Caco-2 (cell line): ENCODE data around the gene GIPC2. TPM values are rescaled to one million over a fixed set of nuclear protein-coding genes. Genes with fewer than 3 reads are reported as not detected.

Experiments used
- BruUV-seq: library from RNA; stranded (reverse); fragments of 400-500 nt; replicated peaks from 2 replicates; lab custom pipeline; 2021; lab: Mats Ljungman, UMichigan
- CTCF ChIA-PET: fragments of 300-600 bp; sonication (Branson Sonifier 250); formaldehyde crosslinking; loops from one replicate; lab custom pipeline; 2022; ENCODE audit warnings: antibody characterized with exemption; lab: Charles Lee
- POLR2A ChIA-PET: fragments of 300-600 bp; sonication (Branson Sonifier 250); formaldehyde crosslinking; loops from one replicate; lab custom pipeline; 2022; ENCODE audit warnings: antibody characterized with exemption; lab: Charles Lee
- DNase-seq, 2 experiments: peaks; one replicate each; pipeline versions ENCODE4 v3.0.0 to v3.0.0-alpha.2; 2020 to 2022
- H3K27me3 ChIP-seq: replicated peaks from 2 replicates; pipeline ENCODE4 v1.6.0; 2011; ENCODE audit warnings: low read length; ENCODE audit not compliant: control insufficient read depth, insufficient read depth
- H3K36me3 ChIP-seq: 2 replicates; pipeline ENCODE4 v1.5.1; 2011; ENCODE audit warnings: low read length; ENCODE audit not compliant: control insufficient read depth, insufficient read depth
- H3K4me1 ChIP-seq: fragments of 250-450 bp; sonication (Bioruptor Pico); 2 replicates; pipeline ENCODE4 v1.5.1; 2020; ENCODE audit warnings: mild to moderate bottlenecking
- H3K4me3 ChIP-seq: 2 replicates; pipeline ENCODE4 v1.5.1; 2011; ENCODE audit warnings: low read depth, mild to moderate bottlenecking, control low read depth, low read length
- H3K9me3 ChIP-seq: fragments of 250-450 bp; sonication (Bioruptor Pico); 2 replicates; pipeline ENCODE4 v1.5.1; 2020; ENCODE audit warnings: mild to moderate bottlenecking, moderate library complexity
- H3K27ac Mint-ChIP-seq: one replicate; pipeline ENCODE4 v1.8.0; 2022; ENCODE audit warnings: mixed read lengths; ENCODE audit not compliant: unreplicated experiment
- H3K27me3 Mint-ChIP-seq: one replicate; pipeline ENCODE4 v1.8.0; 2022; ENCODE audit warnings: mixed read lengths; ENCODE audit not compliant: insufficient read depth, unreplicated experiment
- H3K36me3 Mint-ChIP-seq: one replicate; pipeline ENCODE4 v1.8.0; 2022; ENCODE audit warnings: mild to moderate bottlenecking, mixed read lengths; ENCODE audit not compliant: insufficient read depth, unreplicated experiment
- H3K4me1 Mint-ChIP-seq: one replicate; pipeline ENCODE4 v1.8.0; 2022; ENCODE audit warnings: low read depth, mixed read lengths; ENCODE audit not compliant: unreplicated experiment
- H3K4me3 Mint-ChIP-seq: one replicate; pipeline ENCODE4 v1.8.0; 2022; ENCODE audit warnings: mild to moderate bottlenecking, moderate library complexity, mixed read lengths; ENCODE audit not compliant: unreplicated experiment
- H3K9me3 Mint-ChIP-seq: one replicate; pipeline ENCODE4 v1.8.0; 2022; ENCODE audit warnings: mixed read lengths; ENCODE audit not compliant: unreplicated experiment
- CTCF ChIP-seq, 2 experiments: fragments of 200-600 bp in 1 of 2; IDR thresholded peaks; 1 replicate in 1 of 2; 2 replicates in 1 of 2; pipeline versions ENCODE4 v1.5.1 to v1.8.0; 2011 to 2022; ENCODE audit warnings: antibody characterized with exemption in 1 of 2, control low read depth in 1 of 2, inconsistent platforms in 1 of 2, low read depth in 1 of 2, low read length in 1 of 2, mild to moderate bottlenecking in 1 of 2, moderate library complexity in 1 of 2; ENCODE audit not compliant: insufficient read depth in 1 of 2, severe bottlenecking in 1 of 2, unreplicated experiment in 1 of 2
- intact Hi-C: fragments of 100-400 bp; cut with micrococcal nuclease; formaldehyde crosslinking; loops from one replicate; pipeline ENCODE4 v1.10.0; 2022; ENCODE audit not compliant: unreplicated experiment
- total RNA-seq: library from RNA; stranded (reverse); gene quantifications from 2 replicates; pipeline ENCODE4 v1.2.3, GENCODE V29; 2022

GIPC2 gene
- total RNA-seq, 1 experiment from 2014 or later = 4.4 TPM

GRCh38 chr1:78003070-78003746 lies 42.6 kb upstream of the GIPC2 start:
- no peaks in the 10 kb centered on the region for H3K9me3 ChIP-seq
- intact Hi-C loops = no loop called here
- H3K36me3 Mint-ChIP-seq = peaks cover 10% of the 10 kb centered on the region
- no peak for TF ChIP-seq CTCF (IDR thresholded peaks at IDR 0.05; ENCODE audit: insufficient read depth in 1 of 2, low read depth in 1 of 2, low read length in 1 of 2, severe bottlenecking in 1 of 2, unreplicated experiment in 1 of 2)
- no peaks in the 10 kb centered on the region for H3K9me3 Mint-ChIP-seq
- H3K4me3 Mint-ChIP-seq = no peak overlapping the region
- 0 out of 2 replicates have a peak, but pooled peaks cover 2% of the 10 kb centered on the region for H3K4me1 ChIP-seq
- POLR2A ChIA-PET = interaction anchor here (1.0 to 2.0 kb wide), 2 partner anchors 25 to 30 kb away, joined by 3 to 25 read pairs; partner anchors contain the start of gene FUBP1
- H3K4me3 ChIP-seq = no peak overlapping the region
- H3K27ac Mint-ChIP-seq = no peak overlapping the region
- no peaks in the 10 kb centered on the region for H3K27me3 ChIP-seq
- no peak for DNase-seq
- H3K36me3 ChIP-seq = no peaks in the 10 kb centered on the region
- no TSS peak for BruUV-seq
- H3K4me1 Mint-ChIP-seq = peaks cover 1% of the 10 kb centered on the region
- CTCF ChIA-PET = interaction anchor here (1.9 kb wide), 1 partner anchor 111 kb away, joined by 14 read pairs; no protein-coding TSS in a partner anchor
- H3K27me3 Mint-ChIP-seq = no peaks in the 10 kb centered on the region

- ChIA-PET POLR2A (interaction anchor here (0.5 to 2.0 kb wide), 7 partner anchors 18 to 1708 kb away, joined by 3 to 25 read pairs (median 4); partner anchors contain the start of genes FUBP1, GIPC2 and MIGA1), CTCF (interaction anchor here (1.9 kb wide), 1 partner anchor 110 kb away, joined by 14 read pairs; no protein-coding TSS in a partner anchor)
- TSS peak; percentile 100 for BruUV-seq
- Mint-ChIP-seq H3K27ac (peak overlapping the region; percentile 90), H3K27me3 (no peaks in the 10 kb centered on the region), H3K4me3 (peak overlapping the region; percentile 79), H3K9me3 (no peaks in the 10 kb centered on the region), H3K36me3 (peaks cover 10% of the 10 kb centered on the region), H3K4me1 (no peaks in the 10 kb centered on the region)
- DNase-seq = peak; percentile 51 to 66
- no peaks in the 10 kb centered on the region for H3K27me3 ChIP-seq
- no peaks in the 10 kb centered on the region for H3K9me3 ChIP-seq
- no peaks in the 10 kb centered on the region for H3K36me3 ChIP-seq
- no peak for TF ChIP-seq CTCF (IDR thresholded peaks at IDR 0.05; ENCODE audit: insufficient read depth in 1 of 2, low read depth in 1 of 2, low read length in 1 of 2, severe bottlenecking in 1 of 2, unreplicated experiment in 1 of 2)
- intact Hi-C loops = loop anchor here (1.0 kb wide), 3 partner anchors 25 to 110 kb away; partner anchors contain the start of genes FUBP1 and GIPC2
- no peaks in the 10 kb centered on the region for H3K4me1 ChIP-seq
- H3K4me3 ChIP-seq = peak overlapping the region; percentile 32
Measured at GRCh38 chr1:78003882-78004718, 41.7 kb upstream of the GIPC2 start.
